Stimulated activated CD4-positive, alpha-beta T cell treated with anti-CD3 and anti-CD28 coated beads, Interleukin-1b, Interleukin-23, amount 100 ng/mL, for 24 hours (primary cell): Measurements from ENCODE around the gene QRICH2.
A peak's percentile ranks its signal among the peaks of the same experiment; 100 is the strongest.
"Not testable (repeated sequence)": the region's sequence is repeated elsewhere in the genome, so short reads cannot be mapped to it uniquely, and the experiment has no call there.

Experiments
- DNase-seq, 4 experiments: peaks; one replicate each; pipeline ENCODE4 v3.0.0-alpha.2; 2020; ENCODE audit warnings: low read depth in 4 of 4, low spot score in 1 of 4

Gene QRICH2

GRCh38 chr17:76278268-76278908 is 29.7 kb downstream of the QRICH2 start:
- DNase-seq = no peak

DNA sequence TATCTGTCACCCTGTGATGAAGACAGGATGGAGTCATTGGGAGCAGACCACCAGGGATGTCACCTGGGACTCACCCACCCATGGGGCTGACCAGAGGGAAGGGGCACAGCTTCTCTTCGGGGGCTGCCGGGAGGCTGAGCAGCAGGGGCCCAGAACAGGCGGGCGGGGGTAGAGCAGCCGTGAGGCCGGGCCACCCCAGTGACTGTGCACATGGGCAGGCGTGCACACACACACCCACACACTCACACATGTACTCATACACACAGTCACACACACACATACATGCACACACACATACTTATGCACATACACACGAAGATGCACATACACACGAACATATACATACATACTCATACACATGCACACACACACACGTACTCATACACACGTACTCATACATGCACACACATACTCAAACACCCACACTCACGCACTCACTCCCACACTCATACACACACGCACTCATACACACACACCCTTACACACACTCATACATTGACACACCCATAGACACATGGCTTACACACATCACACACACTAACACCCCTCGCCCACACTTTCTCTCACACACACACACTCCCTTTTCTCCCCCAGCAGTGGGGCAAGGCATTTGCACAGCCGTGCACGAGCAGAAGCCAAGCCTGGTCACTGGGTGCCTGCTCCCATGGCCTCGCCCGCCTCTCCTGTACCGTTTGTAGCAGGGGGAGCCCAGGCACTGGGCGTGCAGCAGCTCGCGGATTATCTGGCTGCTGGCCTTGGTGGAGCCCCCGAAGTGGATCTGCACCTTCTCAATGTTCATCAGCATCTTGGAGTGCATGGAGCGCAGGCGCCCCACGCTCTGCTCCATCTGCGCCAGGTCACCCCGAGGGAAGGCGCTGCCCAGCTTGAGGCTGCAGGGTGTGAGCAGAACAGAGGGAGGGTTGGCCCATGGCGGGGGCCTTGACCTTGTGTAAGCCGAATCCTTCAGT is 30.5 kb downstream of the QRICH2 start:
- DNase-seq = no peak

GRCh38 chr17:76276461-76277299 is 31.4 kb downstream of the QRICH2 start:
- DNase-seq = no peak

GRCh38 chr17:76276069-76276431 is 32.0 kb downstream of the QRICH2 start:
- no peak for DNase-seq

- DNase-seq = no peak
These were observed 32.6 kb downstream of the QRICH2 start for GRCh38 chr17:76275382-76276068.

DNA sequence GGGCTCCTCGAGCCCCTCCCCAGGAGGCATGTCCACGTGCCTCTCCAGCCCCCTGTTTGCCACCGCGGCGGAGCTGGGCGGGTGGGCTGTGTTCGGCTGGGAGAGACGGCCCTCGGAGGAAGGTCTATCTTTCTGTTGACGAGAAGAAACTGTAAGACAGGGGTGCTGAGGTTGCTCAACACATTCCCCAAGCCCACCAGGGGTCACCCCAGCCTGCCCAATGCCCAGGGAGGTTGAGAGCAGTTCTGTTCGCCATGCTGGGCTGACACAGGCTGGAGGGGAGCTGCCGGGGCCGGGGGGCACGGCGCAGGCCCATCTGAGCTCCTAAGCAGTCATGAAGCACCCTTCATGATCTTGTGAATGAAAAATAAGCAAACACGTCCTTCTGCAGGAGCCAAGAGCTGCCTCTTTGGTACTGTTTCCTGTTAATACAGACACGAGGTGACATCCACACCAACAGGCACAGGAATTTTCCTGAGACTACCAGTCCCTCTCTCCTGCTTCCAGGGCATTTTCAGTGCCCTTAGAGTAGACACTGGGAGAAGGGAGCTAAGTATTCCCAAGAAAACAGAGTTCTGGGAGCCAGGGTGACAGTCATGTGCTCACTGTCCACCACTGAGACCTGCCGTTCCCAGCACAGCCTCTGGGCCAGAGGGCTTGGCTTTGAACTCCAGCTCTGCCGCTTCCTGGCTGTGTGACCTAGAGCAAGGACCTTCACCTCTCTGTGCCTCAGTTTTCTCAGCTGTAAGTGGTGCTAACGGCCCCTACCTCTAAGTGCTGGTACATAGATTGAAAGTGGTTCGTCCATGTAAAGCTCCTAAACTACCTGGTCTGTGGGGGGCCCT is 33.7 kb downstream of the QRICH2 start:
- DNase-seq = no peak

DNA sequence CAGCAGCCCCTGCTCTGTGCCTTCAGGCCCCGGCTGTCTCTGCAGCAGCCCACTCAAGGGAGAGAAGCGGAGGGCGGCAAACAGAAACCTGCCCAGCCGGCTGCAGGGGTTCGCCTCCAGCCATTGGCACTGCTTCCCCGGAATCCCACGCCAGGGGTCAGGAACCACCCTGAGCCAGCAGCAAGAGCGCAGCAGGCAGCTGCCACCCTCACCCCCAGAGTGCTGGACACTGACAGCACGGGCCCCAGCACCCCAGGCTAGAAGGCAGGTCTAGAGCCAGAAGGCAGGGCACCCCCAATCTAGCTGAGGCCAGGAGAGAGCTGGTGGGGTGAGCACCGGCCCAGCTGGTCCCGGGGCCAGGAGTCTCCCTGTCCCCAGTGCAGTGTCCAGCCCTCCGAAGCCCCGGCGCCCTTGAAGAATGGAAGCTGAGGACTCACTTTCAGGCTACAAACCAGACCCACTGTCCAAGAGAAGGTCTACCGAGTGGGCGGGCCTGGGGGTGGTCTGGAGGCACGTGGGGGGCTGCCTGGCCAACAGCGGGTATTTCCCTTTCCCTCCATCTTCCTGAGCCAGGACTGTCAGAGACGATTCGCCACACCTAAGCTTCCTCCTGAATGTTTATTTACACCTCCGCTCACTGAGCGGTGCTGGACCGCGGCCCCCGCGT is 34.5 kb downstream of the QRICH2 start:
- DNase-seq = no peak

GRCh38 chr17:76272541-76273444 is 35.3 kb downstream of the QRICH2 start:
- DNase-seq = peak in 1 of 4 experiments; percentile 70

DNA sequence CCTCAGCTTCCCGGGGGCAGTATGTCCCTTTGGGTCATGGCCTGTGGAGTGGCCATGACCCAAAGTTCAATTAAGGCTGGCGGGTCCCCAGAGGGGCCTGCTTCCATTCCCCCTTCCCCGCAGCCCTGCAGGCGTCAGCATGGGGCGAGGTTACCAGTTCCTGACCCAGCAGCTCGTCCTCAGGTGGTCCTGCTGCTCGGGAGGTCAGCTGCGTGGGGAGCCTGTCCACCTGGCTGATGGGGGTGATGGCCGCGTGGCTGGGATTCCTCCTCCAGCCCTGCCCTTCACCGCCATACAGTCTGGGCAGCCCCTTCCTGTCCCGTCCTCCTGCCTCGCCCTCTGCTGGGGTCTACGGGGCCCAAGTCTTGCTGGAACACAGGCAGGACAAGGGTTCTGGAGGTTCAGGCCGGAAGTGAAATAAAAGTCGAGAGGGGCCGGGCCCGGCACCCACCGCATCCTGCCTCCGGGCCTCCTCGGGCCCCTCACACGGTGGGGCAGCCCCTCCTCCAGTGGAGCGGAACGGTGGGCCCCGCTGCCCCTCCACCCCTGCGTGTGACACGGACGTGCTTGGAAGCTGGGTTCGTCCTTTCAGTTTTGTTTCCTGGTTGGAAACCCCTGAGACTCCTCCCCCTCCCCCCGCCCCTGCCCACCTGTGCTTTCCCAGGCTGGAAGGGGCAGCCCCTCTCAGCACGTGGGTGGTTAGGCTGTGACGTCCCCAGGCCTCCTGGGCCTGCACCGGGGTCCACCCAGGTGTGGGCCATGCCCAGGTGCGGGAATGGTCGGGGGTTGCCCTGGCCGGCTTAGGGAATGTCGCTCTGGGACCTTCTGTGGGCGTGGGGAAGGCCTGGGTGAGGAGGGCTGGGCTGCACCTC is 36.2 kb downstream of the QRICH2 start:
- peak in 3 of 4 experiments; percentile 69 to 88 (median 75) for DNase-seq

DNA sequence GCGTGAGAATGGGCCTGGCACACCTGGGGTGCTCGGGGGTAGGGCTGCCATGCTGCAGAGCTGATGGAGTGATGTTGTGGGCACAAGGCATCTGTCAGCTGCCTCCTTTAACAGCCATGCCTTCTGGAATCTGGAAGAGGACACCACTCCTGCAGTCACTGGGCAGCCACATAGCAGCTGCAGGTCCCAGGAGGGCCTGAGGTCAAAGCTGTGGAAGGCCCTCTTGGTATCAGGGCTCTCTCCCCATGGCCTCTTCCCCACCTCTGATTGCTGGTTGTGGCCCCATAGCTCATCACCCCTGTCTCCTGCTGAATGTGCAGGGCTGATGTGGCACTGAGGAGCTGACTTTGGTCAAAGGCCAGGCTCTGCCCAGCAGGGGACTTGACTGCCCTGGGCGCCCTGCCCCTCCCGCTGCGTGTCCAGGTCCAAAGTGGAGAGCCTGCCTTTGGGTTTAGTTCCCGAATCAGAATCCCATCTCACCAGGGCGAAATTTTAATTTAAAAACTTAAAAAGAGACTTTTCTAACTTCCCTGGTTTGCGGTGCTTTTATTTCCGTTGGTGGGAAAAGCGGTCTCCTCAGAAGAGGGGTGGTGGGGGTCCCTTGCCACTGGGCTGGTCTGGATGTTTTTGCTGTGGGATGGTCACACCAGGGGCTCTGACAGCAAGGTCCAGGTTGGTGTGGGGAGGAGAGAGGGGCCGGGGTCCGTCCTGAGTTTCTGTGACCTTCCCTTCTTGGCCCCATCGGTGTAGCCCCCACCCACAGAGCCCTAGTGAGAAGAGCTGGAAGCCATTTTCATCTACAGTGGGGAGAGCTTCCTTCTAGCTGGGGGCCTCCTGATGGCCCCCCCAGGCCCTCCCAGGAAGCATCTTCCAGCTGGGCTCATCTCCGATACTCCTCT is 37.1 kb downstream of the QRICH2 start:
- no peak for DNase-seq

- no peak for DNase-seq
These were observed 37.9 kb downstream of the QRICH2 start for GRCh38 chr17:76270127-76270592.

DNA sequence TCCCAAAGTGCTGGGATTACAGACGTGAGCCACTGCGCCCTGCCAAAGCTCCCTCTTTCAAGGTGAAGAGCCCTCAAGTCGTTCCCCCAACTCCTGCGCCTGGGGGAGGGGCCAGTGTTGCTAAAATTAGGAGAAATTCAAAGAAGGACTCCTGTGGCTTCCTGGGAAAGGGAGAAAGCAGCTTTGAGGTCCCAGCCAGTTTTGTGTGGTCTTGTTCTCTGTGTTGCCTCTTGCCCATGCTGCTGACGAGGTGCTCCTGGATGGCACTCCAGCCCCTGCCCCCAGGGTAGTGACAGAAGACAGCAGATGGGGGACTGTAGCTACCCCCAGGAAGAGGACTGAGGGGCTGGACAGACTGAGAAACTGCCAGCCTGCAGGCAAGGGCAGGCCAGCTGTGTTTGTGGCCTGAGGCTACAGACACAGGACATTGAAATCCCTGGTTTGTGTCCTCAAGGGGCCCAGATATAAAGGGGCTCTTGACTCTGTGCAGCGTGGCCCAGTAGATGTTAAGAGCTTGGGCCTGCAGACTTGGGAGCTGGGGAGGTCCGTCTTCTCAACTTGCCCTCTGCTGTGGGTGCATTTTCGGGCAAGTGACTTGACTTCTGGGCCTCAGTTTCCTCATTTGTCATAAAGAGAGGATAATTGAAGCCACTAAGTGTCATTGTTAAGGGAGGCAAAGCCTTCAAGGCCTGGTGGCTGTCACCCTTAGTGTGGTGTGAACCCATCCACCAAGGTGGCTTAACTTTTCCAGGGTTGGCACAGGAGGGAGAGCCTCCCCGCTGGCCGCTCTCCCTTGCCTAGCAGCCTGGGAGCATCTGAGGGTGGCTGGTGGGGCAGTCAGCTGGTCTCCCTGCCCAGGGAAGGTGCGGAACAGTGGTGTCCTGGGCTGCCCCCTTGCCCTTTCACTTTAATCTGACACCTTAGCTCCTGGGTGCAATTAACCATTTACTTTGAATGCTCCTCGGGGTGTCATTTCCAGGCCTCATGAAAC is 38.8 kb downstream of the QRICH2 start:
- no peak for DNase-seq

DNA sequence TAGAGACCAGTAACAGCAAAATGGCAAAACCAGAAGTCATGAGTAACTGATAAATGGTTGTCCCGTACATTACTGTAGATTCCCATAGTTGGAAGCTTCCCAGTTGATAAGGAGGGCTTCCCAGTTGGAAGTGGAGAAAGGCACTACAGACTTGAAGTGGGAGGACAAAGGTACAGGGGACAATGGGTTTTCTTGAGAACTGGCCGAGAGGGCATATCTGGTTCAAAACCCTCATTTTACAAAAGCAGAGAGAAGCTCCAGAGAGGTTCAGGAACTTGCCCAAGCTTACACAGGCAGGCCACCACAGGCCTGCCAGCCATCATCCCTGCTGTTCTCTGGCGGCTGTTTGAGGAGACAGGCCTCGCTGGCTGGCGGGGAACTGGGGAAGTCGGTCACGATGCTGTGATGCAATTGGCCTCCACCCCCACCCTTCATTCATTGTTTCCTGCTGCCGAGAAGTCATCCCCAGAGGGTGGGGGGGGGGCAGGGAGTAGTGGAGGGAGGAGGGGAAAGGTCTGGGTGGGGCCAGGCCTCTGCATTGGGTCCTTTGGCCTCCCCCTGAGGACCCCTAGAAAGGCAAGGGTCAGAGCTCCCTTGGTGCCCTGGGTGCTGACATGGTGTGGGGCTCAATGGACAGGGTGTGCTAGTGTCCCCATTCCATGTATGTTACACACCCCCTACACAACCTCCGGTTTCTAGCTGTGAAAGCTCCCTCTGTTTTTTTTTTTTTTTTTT is 39.9 kb downstream of the QRICH2 start:
- DNase-seq = peak in 2 of 4 experiments; percentile 69 to 77

DNA sequence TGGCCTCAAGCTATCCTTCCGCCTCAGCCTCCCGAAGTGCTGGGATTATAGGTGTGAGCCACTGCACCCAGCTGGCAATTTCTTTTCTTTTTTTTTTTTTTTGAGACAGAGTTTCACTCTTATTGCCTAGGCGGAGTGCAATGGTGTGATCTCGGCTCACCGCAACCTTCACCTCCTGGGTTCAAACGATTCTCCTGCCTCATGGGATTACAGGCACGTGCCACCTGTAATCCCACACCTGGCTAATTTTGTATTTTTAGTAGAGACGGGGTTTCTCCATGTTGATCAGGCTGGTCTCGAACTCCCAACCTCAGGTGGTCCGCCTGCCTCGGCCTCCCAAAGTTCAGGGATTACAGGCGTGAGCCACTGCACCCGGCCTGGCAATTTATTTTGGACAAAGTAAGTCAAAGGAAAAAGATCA is 40.5 kb downstream of the QRICH2 start:
- DNase-seq = not testable (repeated sequence)
